BLaER1 treated with 17β-estradiol and CSF1 and Interleukin-3, amounts not matched to agents 10 nM and 100 nM (cell line): ENCODE data around the gene THSD7B.
"Not testable (repeated sequence)": the region's sequence is repeated elsewhere in the genome, so short reads cannot be mapped to it uniquely, and the experiment has no call there.

Source experiments
- H3K27ac ChIP-seq, 11 experiments: shearing (Covaris generic); formaldehyde crosslinking; 2 replicates each; pipeline ENCODE4 v1.8.1; 2022
- H3K27me3 ChIP-seq, 11 experiments: shearing (Covaris generic); formaldehyde crosslinking; 2 replicates each; pipeline ENCODE4 v1.8.1; 2022
- H3K36me3 ChIP-seq, 11 experiments: shearing (Covaris generic); formaldehyde crosslinking; 2 replicates each; pipeline ENCODE4 v1.8.1; 2022
- H3K4me1 ChIP-seq, 10 experiments: shearing (Covaris generic); formaldehyde crosslinking; 2 replicates each; pipeline ENCODE4 v1.8.1; 2022
- H3K4me2 ChIP-seq, 11 experiments: shearing (Covaris generic); formaldehyde crosslinking; 2 replicates each; pipeline ENCODE4 v1.8.1; 2022
- H3K4me3 ChIP-seq, 10 experiments: shearing (Covaris generic); formaldehyde crosslinking; 2 replicates each; pipeline ENCODE4 v1.8.1; 2022
- H3K9ac ChIP-seq, 11 experiments: shearing (Covaris generic); formaldehyde crosslinking; 2 replicates each; pipeline ENCODE4 v1.8.1; 2022
- H3K9me3 ChIP-seq, 11 experiments: shearing (Covaris generic); formaldehyde crosslinking; replicated peaks in 1 of 11; 2 replicates each; pipeline ENCODE4 v1.8.1; 2022
- H4K20me1 ChIP-seq, 11 experiments: shearing (Covaris generic); formaldehyde crosslinking; 2 replicates each; pipeline ENCODE4 v1.8.1; 2022
- Cebpa-rat ChIP-seq, 11 experiments: shearing (Covaris generic); IDR thresholded peaks; 2 replicates each; pipeline ENCODE4 v1.8.1; 2022

Gene THSD7B

DNA sequence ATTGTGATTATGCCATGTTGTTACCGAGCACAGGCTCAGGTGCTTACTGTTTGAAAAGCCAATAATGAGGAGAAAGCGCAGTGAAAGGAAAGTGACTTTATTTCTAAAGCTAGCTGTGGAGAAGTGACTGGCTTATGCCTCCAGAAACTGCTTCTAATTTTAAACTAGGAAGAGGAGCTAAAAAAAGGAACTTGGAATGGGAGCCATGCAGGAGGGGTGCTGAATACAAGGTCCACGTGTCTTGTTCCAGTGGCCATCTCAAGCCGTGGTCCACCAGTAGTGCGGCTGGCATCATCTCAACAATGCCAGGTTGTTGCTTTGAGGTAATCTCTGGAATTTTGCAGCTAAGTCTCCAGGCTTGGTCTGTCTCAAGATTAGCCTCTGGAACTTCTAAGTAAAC, 282.0 kb downstream of the THSD7B start:
- Histone ChIP-seq H3K27ac (no peak overlapping the region), H3K27me3 (no peaks in the 10 kb centered on the region), H3K4me3 (no peak overlapping the region), H3K4me1 (no peaks in the 10 kb centered on the region), H3K4me2 (no peak overlapping the region), H3K9ac (no peak overlapping the region), H3K36me3 (no peaks in the 10 kb centered on the region), H3K9me3 (no peaks in the 10 kb centered on the region), H4K20me1 (no peaks in the 10 kb centered on the region)
- TF ChIP-seq Cebpa-rat (IDR thresholded peaks at IDR 0.05) = no peak

DNA sequence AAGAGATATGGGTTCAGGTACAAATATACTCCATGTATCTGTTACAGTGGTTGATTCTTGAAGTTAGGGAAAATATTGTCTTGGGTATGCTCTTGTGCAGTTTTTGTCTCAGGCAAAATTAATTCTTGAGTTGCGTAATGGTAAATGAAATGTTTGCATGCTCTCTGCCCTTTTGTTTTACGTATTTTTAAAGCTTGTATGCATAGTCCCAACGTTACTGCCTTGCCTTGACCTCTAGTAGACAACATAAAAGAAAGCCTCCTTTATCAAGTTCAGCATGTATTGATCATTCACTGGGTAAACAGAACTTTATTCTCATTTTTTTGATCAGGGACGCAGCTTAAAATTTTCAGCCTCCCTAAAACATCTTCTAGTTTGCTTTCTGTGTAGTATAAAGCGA, 283.1 kb downstream of the THSD7B start:
- Histone ChIP-seq H4K20me1 (no peaks in the 10 kb centered on the region), H3K27me3 (no peaks in the 10 kb centered on the region), H3K4me2 (no peak overlapping the region), H3K27ac (no peak overlapping the region), H3K36me3 (no peaks in the 10 kb centered on the region), H3K4me3 (no peak overlapping the region), H3K9me3 (no peaks in the 10 kb centered on the region), H3K4me1 (no peaks in the 10 kb centered on the region), H3K9ac (no peak overlapping the region)
- no peak for TF ChIP-seq Cebpa-rat (IDR thresholded peaks at IDR 0.05)

DNA sequence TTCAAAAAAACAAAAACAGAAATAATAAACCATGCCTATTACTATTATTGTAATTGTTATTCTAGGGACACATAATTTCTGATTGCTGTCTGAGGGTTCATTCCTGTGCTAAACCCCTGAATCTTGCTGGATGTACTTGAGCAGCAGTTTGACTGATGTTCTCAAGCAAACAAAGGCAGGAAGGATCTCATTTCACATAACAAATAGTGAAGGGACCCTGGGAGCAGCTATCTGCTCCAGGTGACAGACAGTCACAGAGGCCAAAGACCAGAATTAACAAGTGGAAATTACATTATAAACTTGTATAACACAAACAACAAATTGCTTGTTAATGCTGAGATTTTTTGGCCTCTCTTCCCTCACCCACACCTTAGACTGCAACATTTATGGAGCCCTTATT, 284.2 kb downstream of the THSD7B start:
- H3K27me3 ChIP-seq = no peaks in the 10 kb centered on the region

DNA sequence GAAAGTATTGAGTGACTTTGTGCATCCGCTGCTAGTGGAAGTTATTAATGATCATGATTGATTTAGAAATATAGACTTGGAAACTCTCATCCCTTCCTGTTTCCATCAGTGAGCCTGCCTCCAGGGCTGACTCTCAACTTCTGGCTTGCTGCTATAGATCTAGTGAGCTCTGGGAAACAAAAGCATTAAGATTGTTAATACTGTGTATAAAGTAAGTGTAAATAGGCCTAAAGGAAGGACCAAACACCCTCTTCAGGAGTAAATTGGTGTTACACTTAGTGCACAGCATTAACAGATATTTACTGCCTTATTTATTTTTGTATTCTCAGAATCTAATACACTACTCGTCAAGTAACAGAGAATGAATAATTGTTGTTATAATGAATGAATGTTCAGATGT, 285.6 kb downstream of the THSD7B start:
- no peak for TF ChIP-seq Cebpa-rat (IDR thresholded peaks at IDR 0.05)
- Histone ChIP-seq H3K4me1 (no peaks in the 10 kb centered on the region), H3K27me3 (no peaks in the 10 kb centered on the region), H3K9ac (no peak overlapping the region), H3K4me2 (no peak overlapping the region), H3K36me3 (no peaks in the 10 kb centered on the region), H3K4me3 (no peak overlapping the region), H3K27ac (no peak overlapping the region), H3K9me3 (no peaks in the 10 kb centered on the region), H4K20me1 (no peaks in the 10 kb centered on the region)

More for the DNA sequence above, 284.2 kb downstream of the THSD7B start:
- Histone ChIP-seq H4K20me1 (no peaks in the 10 kb centered on the region), H3K27ac (no peak overlapping the region), H3K4me2 (no peak overlapping the region), H3K4me1 (no peaks in the 10 kb centered on the region), H3K4me3 (no peak overlapping the region), H3K36me3 (no peaks in the 10 kb centered on the region), H3K9ac (no peak overlapping the region), H3K9me3 (no peaks in the 10 kb centered on the region)
- no peak for TF ChIP-seq Cebpa-rat (IDR thresholded peaks at IDR 0.05)

DNA sequence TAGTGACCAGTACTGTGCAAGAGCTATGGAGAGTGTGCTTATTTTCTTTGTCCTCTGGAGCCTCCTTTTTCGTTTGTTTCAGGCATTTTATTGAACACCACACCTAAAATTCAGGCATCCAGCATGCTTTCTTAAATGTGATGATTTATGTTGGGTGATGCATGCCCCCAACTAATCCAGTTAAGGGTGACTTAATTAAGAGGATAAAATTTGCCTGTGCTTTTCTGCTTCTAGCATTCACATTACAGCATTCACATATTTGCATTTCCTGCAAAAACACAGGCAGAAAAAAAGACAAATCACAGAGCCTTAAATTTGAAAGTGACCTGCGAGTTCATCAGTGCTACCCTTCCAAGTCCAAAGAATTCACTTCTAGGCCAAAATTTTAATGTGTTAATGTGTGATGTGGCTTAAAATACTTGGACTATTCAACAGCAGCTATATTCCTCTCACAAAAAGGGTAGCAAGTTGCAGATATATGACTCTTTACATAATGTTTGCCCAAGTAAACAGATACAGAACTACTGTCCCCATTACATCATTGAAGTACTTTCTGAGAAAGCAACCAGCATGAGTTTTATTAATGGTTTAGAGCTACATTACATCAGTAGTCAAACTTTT, 286.5 kb downstream of the THSD7B start:
- no peak for TF ChIP-seq Cebpa-rat (IDR thresholded peaks at IDR 0.05)
- Histone ChIP-seq H4K20me1 (no peaks in the 10 kb centered on the region), H3K4me3 (no peak overlapping the region), H3K4me2 (no peak overlapping the region), H3K36me3 (no peaks in the 10 kb centered on the region), H3K9ac (no peak overlapping the region), H3K27ac (no peak overlapping the region), H3K4me1 (no peaks in the 10 kb centered on the region), H3K9me3 (no peaks in the 10 kb centered on the region), H3K27me3 (no peaks in the 10 kb centered on the region)

DNA sequence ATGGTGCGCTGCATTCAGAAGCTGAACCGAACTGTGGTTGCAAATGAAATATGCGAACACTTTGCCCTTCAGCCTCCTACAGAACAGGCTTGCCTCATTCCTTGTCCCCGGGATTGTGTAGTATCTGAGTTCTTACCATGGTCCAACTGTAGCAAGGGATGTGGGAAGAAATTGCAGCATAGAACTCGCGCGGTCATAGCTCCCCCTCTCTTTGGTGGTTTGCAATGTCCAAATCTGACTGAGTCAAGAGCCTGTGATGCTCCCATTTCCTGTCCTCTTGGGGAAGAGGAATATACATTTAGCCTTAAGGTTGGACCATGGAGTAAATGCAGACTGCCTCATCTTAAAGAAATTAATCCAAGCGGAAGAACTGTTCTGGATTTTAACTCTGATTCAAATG, 291.4 kb downstream of the THSD7B start:
- Histone ChIP-seq H3K9ac (no peak overlapping the region), H3K27ac (no peak overlapping the region), H3K4me1 (no peaks in the 10 kb centered on the region), H3K27me3 (no peaks in the 10 kb centered on the region), H3K36me3 (no peaks in the 10 kb centered on the region), H3K4me3 (no peak overlapping the region), H3K4me2 (no peak overlapping the region), H4K20me1 (no peaks in the 10 kb centered on the region; a peak in 1 of 22 replicates), H3K9me3 (no peaks in the 10 kb centered on the region)
- TF ChIP-seq Cebpa-rat (IDR thresholded peaks at IDR 0.05) = no peak

DNA sequence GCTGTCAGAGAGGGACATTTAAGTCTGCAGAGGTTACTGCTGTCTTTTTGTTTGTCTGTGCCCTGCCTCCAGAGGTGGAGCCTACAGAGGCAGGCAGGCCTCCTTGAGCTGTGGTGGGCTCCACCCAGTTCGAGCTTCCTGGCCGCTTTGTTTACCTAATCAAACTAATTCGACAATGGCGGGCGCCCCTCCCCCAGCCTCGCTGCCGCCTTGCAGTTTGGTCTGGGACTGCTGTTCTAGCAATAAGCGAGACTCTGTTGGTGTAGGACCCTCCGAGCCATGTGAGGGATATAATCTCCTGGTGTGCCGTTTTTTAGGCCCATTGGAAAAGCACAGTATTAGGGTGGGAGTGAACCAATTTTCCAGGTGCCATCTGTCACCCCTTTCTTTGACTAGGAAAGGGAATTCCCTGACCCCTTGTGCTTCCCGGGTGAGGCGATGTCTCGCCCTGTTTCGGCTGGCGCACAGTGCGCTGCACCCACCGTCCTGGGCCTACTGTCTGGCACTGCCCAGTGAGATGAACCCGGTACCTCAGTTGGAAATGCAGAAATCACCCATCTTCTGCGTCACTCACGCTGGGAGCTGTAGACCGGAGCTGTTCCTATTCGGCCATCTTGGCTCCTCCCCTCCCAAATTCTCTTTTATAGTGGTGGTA, 310.9 kb downstream of the THSD7B start:
- not testable (repeated sequence) for H3K4me2 ChIP-seq, H3K27ac ChIP-seq, H3K9ac ChIP-seq, H3K27me3 ChIP-seq, H3K4me1 ChIP-seq, H4K20me1 ChIP-seq, H3K36me3 ChIP-seq, H3K4me3 ChIP-seq
- H3K9me3 ChIP-seq = peaks cover 0 to 11% (median 6%) of the 10 kb centered on the region in 11 experiments; a peak in 11 of 22 replicates

DNA sequence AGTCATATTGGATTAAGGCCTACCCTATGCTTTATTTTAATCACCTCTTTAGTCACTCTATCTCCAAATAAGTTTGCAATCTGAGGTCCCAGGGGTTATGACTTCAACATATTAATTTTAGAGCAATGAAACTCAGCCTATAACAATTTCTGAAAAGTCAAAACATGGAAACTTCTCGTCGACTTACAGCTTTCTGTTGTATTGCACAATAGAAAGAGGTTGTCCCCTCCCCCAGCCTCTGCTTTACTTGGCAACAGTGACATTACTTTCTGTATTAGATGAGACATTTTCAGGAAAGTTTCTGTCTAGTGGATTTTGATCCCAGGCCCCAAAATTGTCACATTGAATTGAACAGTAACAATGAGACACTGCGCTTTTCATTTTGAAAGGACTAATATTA, 326.4 kb downstream of the THSD7B start:
- Histone ChIP-seq H3K27ac (no peak overlapping the region), H4K20me1 (no peaks in the 10 kb centered on the region), H3K4me2 (no peak overlapping the region), H3K27me3 (no peaks in the 10 kb centered on the region), H3K9ac (no peak overlapping the region), H3K9me3 (no peaks in the 10 kb centered on the region; a peak in 1 of 22 replicates), H3K4me1 (no peaks in the 10 kb centered on the region), H3K36me3 (no peaks in the 10 kb centered on the region), H3K4me3 (no peak overlapping the region)
- peak in 5 of 11 experiments; percentile 18 to 58 (median 39); a peak in 3 of 22 replicates for TF ChIP-seq Cebpa-rat (IDR thresholded peaks at IDR 0.05)

DNA sequence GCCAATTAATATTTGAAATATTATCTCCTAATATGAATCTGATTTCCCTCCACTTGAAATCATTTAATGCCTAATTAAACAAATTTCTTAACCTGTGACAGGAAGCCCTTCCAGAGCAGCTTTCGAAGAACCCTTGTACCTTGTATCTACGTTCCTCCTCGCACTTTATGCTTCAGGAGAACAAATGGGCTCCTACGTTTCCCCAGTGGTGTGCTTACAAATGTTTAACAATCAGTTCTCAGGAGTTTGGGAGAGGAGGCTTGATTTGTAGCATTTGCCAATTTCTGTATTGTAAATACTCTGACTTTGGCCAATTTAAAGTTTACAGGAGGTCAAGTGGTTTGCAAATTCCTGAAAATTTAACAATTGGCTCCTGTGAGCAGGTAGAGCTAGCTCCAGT, 327.8 kb downstream of the THSD7B start:
- Histone ChIP-seq H3K9me3 (no peaks in the 10 kb centered on the region), H3K27ac (no peak overlapping the region)

DNA sequence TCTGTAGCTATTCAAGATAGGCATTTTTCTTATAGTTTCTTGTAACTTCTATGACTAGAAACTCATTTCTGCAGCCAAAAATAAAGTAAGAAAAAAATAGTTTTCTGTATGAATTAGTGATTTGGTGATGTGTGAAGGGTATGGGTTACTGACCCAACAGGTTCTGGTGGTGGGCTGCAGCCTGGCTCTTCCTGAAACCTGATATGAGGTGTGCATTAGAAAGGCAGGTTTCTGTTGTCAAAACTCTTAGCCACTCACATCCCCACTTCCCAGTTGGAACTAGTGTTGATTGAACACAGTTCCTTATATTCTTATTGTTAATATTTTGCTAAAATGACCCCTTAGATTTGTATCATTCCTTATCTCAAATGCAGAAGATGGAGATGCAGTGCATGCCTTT, 330.8 kb downstream of the THSD7B start:
- H4K20me1 ChIP-seq = no peaks in the 10 kb centered on the region
- no peaks in the 10 kb centered on the region for H3K4me1 ChIP-seq
- TF ChIP-seq Cebpa-rat (IDR thresholded peaks at IDR 0.05) = no peak
- H3K9me3 ChIP-seq = no peaks in the 10 kb centered on the region
- H3K4me2 ChIP-seq = no peak overlapping the region
- H3K27ac ChIP-seq = no peak overlapping the region
- no peaks in the 10 kb centered on the region for H3K27me3 ChIP-seq
- no peak overlapping the region for H3K4me3 ChIP-seq
- no peak overlapping the region for H3K9ac ChIP-seq
- H3K36me3 ChIP-seq = no peaks in the 10 kb centered on the region

More for the DNA sequence above, 327.8 kb downstream of the THSD7B start:
- H3K27me3 ChIP-seq = no peaks in the 10 kb centered on the region
- no peak overlapping the region for H3K4me2 ChIP-seq
- no peaks in the 10 kb centered on the region for H3K4me1 ChIP-seq
- no peak overlapping the region for H3K4me3 ChIP-seq
- no peak overlapping the region for H3K9ac ChIP-seq
- no peak for TF ChIP-seq Cebpa-rat (IDR thresholded peaks at IDR 0.05)
- H4K20me1 ChIP-seq = no peaks in the 10 kb centered on the region
- H3K36me3 ChIP-seq = no peaks in the 10 kb centered on the region
